GM12874 (cell line): ENCODE results near the gene CEP83.

Source experiments
- TF ChIP-seq, protein P1 (sequence below): IDR thresholded peaks from 2 replicates; pipeline ENCODE4 v1.5.1; 2011; ENCODE audit warnings: low read depth, mild to moderate bottlenecking, control low read depth, low read length, moderate library complexity; ENCODE audit not compliant: insufficient read depth

CEP83 gene

GRCh38 chr12:94386422-94386821, 73.2 kb downstream of the CEP83 start:
- TF ChIP-seq, protein P1, sequence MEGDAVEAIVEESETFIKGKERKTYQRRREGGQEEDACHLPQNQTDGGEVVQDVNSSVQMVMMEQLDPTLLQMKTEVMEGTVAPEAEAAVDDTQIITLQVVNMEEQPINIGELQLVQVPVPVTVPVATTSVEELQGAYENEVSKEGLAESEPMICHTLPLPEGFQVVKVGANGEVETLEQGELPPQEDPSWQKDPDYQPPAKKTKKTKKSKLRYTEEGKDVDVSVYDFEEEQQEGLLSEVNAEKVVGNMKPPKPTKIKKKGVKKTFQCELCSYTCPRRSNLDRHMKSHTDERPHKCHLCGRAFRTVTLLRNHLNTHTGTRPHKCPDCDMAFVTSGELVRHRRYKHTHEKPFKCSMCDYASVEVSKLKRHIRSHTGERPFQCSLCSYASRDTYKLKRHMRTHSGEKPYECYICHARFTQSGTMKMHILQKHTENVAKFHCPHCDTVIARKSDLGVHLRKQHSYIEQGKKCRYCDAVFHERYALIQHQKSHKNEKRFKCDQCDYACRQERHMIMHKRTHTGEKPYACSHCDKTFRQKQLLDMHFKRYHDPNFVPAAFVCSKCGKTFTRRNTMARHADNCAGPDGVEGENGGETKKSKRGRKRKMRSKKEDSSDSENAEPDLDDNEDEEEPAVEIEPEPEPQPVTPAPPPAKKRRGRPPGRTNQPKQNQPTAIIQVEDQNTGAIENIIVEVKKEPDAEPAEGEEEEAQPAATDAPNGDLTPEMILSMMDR = no peak

DNA sequence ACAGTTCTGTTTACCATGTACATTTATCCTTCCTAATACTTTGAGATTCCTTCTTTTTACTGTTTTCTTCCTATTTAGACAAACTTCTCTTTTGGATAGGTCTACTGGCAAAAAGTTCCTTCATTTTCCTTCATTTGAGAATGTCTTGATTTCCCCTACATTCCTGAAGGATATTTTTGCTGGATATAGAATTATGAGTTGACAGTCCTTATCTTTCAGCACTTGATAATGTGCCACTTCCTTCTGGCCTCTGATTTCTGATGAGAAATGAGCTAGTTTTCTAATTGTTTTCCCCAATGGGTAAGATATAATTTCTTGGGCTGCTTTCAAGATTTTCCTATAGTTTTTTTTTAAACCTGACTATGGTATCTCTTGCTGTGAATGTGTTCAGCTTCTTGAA, 75.6 kb downstream of the CEP83 start:
- TF ChIP-seq, protein P1 = no peak

DNA sequence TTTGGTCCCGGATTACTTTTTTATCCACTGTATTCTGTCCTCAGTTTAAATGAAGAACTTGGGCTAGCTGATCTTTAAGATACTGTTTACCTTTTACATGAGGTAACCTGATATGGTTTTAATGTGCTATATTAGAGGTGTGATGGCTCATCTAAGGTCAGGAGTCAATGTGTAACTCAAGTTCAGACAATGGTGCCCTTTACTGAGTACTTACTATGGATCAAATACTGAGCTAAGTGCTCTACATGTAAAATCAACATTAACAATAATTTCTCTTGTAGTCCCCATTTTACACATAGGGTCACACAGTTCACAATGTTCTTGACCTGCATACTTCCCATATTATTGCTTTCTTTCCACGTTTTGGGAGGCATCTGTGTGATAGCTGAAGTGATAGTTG, 79.2 kb downstream of the CEP83 start:
- TF ChIP-seq, protein P1 = no peak

- TF ChIP-seq, protein P1 = no peak
Measured at GRCh38 chr12:94379479-94380113, 80.1 kb downstream of the CEP83 start.

DNA sequence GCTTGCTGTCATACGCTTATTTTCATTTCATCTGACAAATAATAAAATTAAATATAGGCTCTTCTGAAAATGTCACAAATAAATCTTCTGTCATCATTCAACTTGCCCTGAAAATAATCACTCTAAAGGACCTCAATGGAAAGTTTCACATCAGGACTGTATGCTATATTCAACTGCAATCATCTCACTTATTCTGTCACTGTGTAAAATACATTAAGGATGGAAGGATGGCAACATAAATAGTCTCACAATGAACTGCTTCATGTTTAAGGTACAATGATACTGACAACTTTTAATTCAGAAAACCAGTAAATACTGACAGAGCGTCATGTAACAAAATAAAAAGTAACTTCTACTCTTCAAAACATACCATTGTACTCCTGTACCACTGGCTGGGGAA, 82.1 kb downstream of the CEP83 start:
- TF ChIP-seq, protein P1 = no peak

- TF ChIP-seq, protein P1 = no peak
Measured at GRCh38 chr12:94374124-94374523, 85.5 kb downstream of the CEP83 start.

DNA sequence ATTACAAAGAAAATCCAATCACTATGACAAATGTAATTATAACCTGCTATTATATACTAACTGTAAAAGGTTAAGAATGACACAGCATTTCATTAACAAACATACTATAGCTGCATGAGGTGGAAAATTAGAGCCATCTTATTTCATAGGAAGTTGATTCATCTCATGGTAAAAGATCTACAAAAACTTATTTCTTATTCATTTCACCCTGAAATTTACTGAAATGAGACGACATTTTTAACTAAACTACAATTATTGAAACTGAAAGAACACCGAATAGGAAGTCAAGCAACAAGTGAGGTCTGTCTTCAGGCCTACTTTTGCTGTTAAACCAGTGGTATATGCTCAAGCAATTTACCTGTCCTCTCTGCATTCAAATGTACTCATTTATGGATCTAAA, 87.2 kb downstream of the CEP83 start:
- TF ChIP-seq, protein P1 = no peak
